Esophagus squamous epithelium (tissue), 4 donors: ENCODE data around the gene ATP9B.

Experiments
- CTCF ChIP-seq, 6 experiments: fragments of 450-650 bp in 4 of 6; fragments of 200-600 bp in 2 of 6; sonication (generic) in 2 of 6; IDR thresholded peaks; one replicate each; pipeline ENCODE4 v1.5.1; 2016 to 2019; ENCODE audit warnings: antibody characterized with exemption in 6 of 6, mild to moderate bottlenecking in 4 of 6, moderate library complexity in 4 of 6
- POLR2A ChIP-seq, 4 donors: fragments of 450-650 bp; IDR thresholded peaks; one replicate each; pipeline ENCODE4 v1.6.1; 2017; ENCODE audit warnings: antibody characterized with exemption in 4 of 4, mild to moderate bottlenecking in 4 of 4, moderate library complexity in 3 of 4

DNA sequence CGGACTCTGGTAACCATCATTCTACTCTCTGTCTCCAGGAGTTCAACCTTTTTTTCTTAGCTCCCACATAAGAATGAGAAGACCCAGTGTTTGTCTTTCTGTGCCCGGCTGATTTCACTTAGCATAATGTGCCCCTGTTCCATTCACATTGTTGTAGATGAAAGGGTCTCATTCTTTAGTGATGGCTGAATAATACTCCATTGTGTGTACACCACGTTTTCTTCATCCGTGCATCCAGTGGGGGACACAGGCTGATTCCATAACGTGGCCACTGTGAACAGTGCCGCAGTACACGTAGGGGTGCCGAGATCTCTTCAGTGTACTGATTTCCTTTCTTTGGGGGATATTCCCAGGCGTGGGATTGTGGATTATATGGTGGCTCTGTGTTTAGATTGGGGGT is 254.3 kb downstream of the ATP9B start:
- no peak for TF ChIP-seq CTCF (IDR thresholded peaks at IDR 0.05)
- no peak for TF ChIP-seq POLR2A (IDR thresholded peaks at IDR 0.05)
